HCT116 (cell line): ENCODE measurements around the gene SPATA16. TPM values are rescaled to one million over a fixed set of nuclear protein-coding genes. Genes with fewer than 3 reads are reported as not detected.

Experiments
- ATAC-seq: fragments of 200-7000 bp; cut with Tn5 transposase; 2 replicates; pipeline ENCODE4 v1.9.1; 2020; ENCODE audit warnings: mild to moderate bottlenecking, moderate library complexity
- BruUV-seq: library from RNA; stranded (reverse); fragments of 400-500 nt; replicated peaks from 2 replicates; lab custom pipeline; 2021; lab: Mats Ljungman, UMichigan
- CTCF ChIA-PET: fragments of 300-600 bp; sonication (Branson Sonifier 250); formaldehyde crosslinking; loops from one replicate; lab custom pipeline; 2021; ENCODE audit warnings: antibody characterized with exemption; lab: Charles Lee
- POLR2A ChIA-PET: fragments of 300-600, 350-600 bp; sonication (Branson Sonifier 250); formaldehyde crosslinking; loops from one replicate; lab custom pipeline; 2021; ENCODE audit warnings: antibody characterized with exemption; lab: Charles Lee
- RAD21 ChIA-PET, 2 experiments: fragments of 300-600 bp; sonication (Branson Sonifier 250); formaldehyde crosslinking; loops; one replicate each; lab custom pipeline; 2023; ENCODE audit warnings: low total read pairs in 2 of 2; ENCODE audit not compliant: uncharacterized antibody in 2 of 2, unreplicated experiment in 2 of 2, low non-redundant PET in 1 of 2; lab: Charles Lee
- DNase-seq: peaks from one replicate; pipeline ENCODE4 v3.0.0-alpha.2; 2010; ENCODE audit warnings: low read depth, low spot score
- H2AFZ ChIP-seq: fragments of 200-600 bp; shearing (Covaris generic), sonication (generic); 2 replicates; pipeline ENCODE4 v1.6.1; 2017; ENCODE audit warnings: low read depth, mixed run types, mixed read lengths, antibody characterized with exemption, low read length; ENCODE audit not compliant: poor library complexity, severe bottlenecking
- H3K27ac ChIP-seq: 2 replicates; pipeline ENCODE4 v1.5.1; 2012; ENCODE audit warnings: low read depth, low read length
- H3K27me3 ChIP-seq: fragments of 200-600 bp; sonication (generic); 2 replicates; pipeline ENCODE4 v1.6.1; 2016; ENCODE audit warnings: mixed run types, low read length, mixed read lengths; ENCODE audit not compliant: insufficient read depth
- H3K36me3 ChIP-seq, 2 experiments: fragments of 200-500 bp in 1 of 2; fragments of 200-600 bp in 1 of 2; sonication (Bioruptor generic) in 1 of 2; sonication (generic) in 1 of 2; 2 replicates each; pipeline versions ENCODE4 v1.5.1 to v1.6.1; 2014 to 2016; ENCODE audit warnings: low read length in 2 of 2, inconsistent platforms in 1 of 2, mixed read lengths in 1 of 2, mixed run types in 1 of 2; ENCODE audit not compliant: insufficient read depth in 2 of 2, control insufficient read depth in 1 of 2
- H3K4me1 ChIP-seq, 2 experiments: fragments of 200-600 bp in 1 of 2; sonication (generic) in 1 of 2; 2 replicates each; pipeline versions ENCODE4 v1.5.1 to v1.6.1; 2012 to 2017; ENCODE audit warnings: low read length in 2 of 2, inconsistent platforms in 1 of 2, mild to moderate bottlenecking in 1 of 2, mixed read lengths in 1 of 2, mixed run types in 1 of 2, moderate library complexity in 1 of 2; ENCODE audit not compliant: insufficient read depth in 2 of 2, control insufficient read depth in 1 of 2
- H3K4me2 ChIP-seq: fragments of 200-600 bp; sonication (generic); 2 replicates; pipeline ENCODE4 v1.6.1; 2017; ENCODE audit warnings: mixed run types, low read length, mixed read lengths
- H3K4me3 ChIP-seq, 2 experiments: fragments of 200-600 bp in 1 of 2; sonication (generic) in 1 of 2; replicated peaks in 1 of 2; 2 replicates each; pipeline ENCODE4 v1.5.1; 2011 to 2016; ENCODE audit warnings: low read length in 2 of 2, control low read depth in 1 of 2, low read depth in 1 of 2, mild to moderate bottlenecking in 1 of 2, mixed read lengths in 1 of 2, mixed run types in 1 of 2
- H3K79me2 ChIP-seq: fragments of 200-600 bp; sonication (generic); 2 replicates; pipeline ENCODE4 v1.6.1; 2017; ENCODE audit warnings: mild to moderate bottlenecking, mixed run types, low read length, moderate library complexity, mixed read lengths; ENCODE audit not compliant: insufficient read depth
- H3K9ac ChIP-seq: fragments of 200-600 bp; sonication (generic); 2 replicates; pipeline ENCODE4 v1.6.1; 2016; ENCODE audit warnings: low read length, mixed read lengths
- H3K9me2 ChIP-seq: fragments of 200-600 bp; sonication (generic), shearing (Covaris generic); 2 replicates; pipeline ENCODE4 v1.6.1; 2017; ENCODE audit warnings: mixed run types, mild to moderate bottlenecking, moderate library complexity; ENCODE audit not compliant: insufficient read depth
- H3K9me3 ChIP-seq, 2 experiments: fragments of 200-500 bp in 1 of 2; fragments of 200-600 bp in 1 of 2; sonication (Bioruptor generic) in 1 of 2; sonication (generic) in 1 of 2; 2 replicates each; pipeline ENCODE4 v1.6.1; 2014 to 2017; ENCODE audit warnings: low read length in 2 of 2, mixed read lengths in 2 of 2, inconsistent platforms in 1 of 2, low read depth in 1 of 2, mild to moderate bottlenecking in 1 of 2, mixed run types in 1 of 2, moderate library complexity in 1 of 2; ENCODE audit not compliant: control insufficient read depth in 1 of 2, insufficient read depth in 1 of 2
- H4K20me1 ChIP-seq: fragments of 200-600 bp; sonication (generic), shearing (Covaris generic); 2 replicates; pipeline ENCODE4 v1.6.1; 2017; ENCODE audit warnings: mixed run types, mild to moderate bottlenecking, moderate library complexity; ENCODE audit not compliant: insufficient read depth
- CEBPB ChIP-seq: IDR thresholded peaks from 2 replicates; pipeline ENCODE4 v1.6.1; 2012; ENCODE audit warnings: low read depth
- EGR1 ChIP-seq: IDR thresholded peaks from 2 replicates; pipeline ENCODE4 v1.6.1; 2012; ENCODE audit warnings: low read depth
- ELF1 ChIP-seq: IDR thresholded peaks from 2 replicates; pipeline ENCODE4 v1.6.1; 2012; ENCODE audit warnings: low read depth, borderline replicate concordance
- EZH2 ChIP-seq: fragments of 200-600 bp; sonication (generic); IDR thresholded peaks from 2 replicates; pipeline ENCODE4 v1.6.1; 2017; ENCODE audit warnings: antibody characterized with exemption, mixed run types
- EZH2phosphoT487 ChIP-seq: fragments of 200-600 bp; IDR thresholded peaks from 2 replicates; pipeline ENCODE4 v1.6.1; 2018; ENCODE audit warnings: antibody characterized with exemption, borderline replicate concordance
- JUND ChIP-seq: IDR thresholded peaks from 2 replicates; pipeline ENCODE4 v1.6.1; 2012
- POLR2A ChIP-seq: IDR thresholded peaks from 2 replicates; pipeline ENCODE4 v1.7.0; 2011; ENCODE audit warnings: borderline replicate concordance; ENCODE audit not compliant: insufficient read depth, insufficient read length; ENCODE audit errors: extremely low read depth
- RAD21 ChIP-seq: IDR thresholded peaks from 2 replicates; pipeline ENCODE4 v1.6.1; 2012; ENCODE audit warnings: low read depth, mild to moderate bottlenecking
- SIN3A ChIP-seq: IDR thresholded peaks from 2 replicates; pipeline ENCODE4 v1.6.1; 2012; ENCODE audit warnings: low read depth
- YY1 ChIP-seq: IDR thresholded peaks from 2 replicates; pipeline ENCODE4 v1.6.1; 2011; ENCODE audit warnings: low read length, low read depth, moderate library complexity, mild to moderate bottlenecking; ENCODE audit not compliant: insufficient replicate concordance; ENCODE audit errors: extremely low read depth
- ZNF274 ChIP-seq: fragments of 200-500 bp; sonication (Bioruptor generic); IDR thresholded peaks from 2 replicates; pipeline ENCODE4 v1.6.1; 2014; ENCODE audit warnings: mild to moderate bottlenecking, low read depth, low read length, inconsistent platforms
- intact Hi-C: fragments of 100-400 bp; cut with micrococcal nuclease; formaldehyde crosslinking; loops from 2 replicates; pipeline ENCODE4 v1.10.0; 2022
- total RNA-seq: library from RNA; stranded (reverse); gene quantifications from one replicate; pipeline ENCODE4 v1.2.1, GENCODE V29; 2021; ENCODE audit not compliant: unreplicated experiment
- TF ChIP-seq, protein P1 (sequence below), 3 experiments: fragments of 200-600 bp in 1 of 3; sonication (generic) in 1 of 3; IDR thresholded peaks in 2 of 3; conservative IDR thresholded peaks in 1 of 3; 2 replicates each; pipeline ENCODE4 v1.5.1; 2012 to 2017; ENCODE audit warnings: low read depth in 2 of 3, low read length in 2 of 3, antibody characterized with exemption in 1 of 3, borderline replicate concordance in 1 of 3, control low read depth in 1 of 3, mild to moderate bottlenecking in 1 of 3, mixed read lengths in 1 of 3, mixed run types in 1 of 3, moderate library complexity in 1 of 3; ENCODE audit not compliant: insufficient read depth in 1 of 3
- TF ChIP-seq, protein P2 (sequence below): IDR thresholded peaks from 2 replicates; pipeline ENCODE4 v1.6.1; 2011; ENCODE audit warnings: mild to moderate bottlenecking, low read length, moderate library complexity; ENCODE audit not compliant: insufficient replicate concordance; ENCODE audit errors: extremely low read depth
- TF ChIP-seq, protein P3 (sequence below): IDR thresholded peaks from 2 replicates; pipeline ENCODE4 v1.6.1; 2012

The SPATA16 gene
- total RNA-seq, 1 experiment from 2014 or later = not detected

DNA sequence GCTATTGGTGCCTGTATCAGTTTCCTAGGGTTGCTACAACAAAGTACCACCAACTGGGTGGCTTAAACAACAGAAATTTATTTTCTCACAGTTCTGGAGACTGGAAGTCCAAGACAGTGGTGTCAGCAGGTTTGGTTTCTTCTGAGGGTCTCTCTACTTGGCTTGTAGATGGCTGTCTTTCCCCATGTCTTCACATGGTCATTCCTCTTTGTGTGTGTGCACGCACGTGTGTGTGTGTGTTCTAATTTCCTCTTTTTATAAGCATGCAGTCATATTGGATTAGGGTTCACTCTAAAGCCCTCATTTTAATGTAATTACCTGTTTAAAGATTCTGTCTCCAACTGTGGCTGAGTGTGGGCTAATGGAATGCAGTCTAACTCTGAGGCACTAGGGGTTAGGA, 182.5 kb downstream of the SPATA16 start:
- no TSS peak for BruUV-seq
- Histone ChIP-seq H3K27ac (no peak overlapping the region), H3K4me1 (no peaks in the 10 kb centered on the region), H4K20me1 (no peaks in the 10 kb centered on the region; the same call in 1 of the 2 replicates), H3K9ac (no peak overlapping the region), H3K4me2 (no peak overlapping the region), H3K9me3 (no peaks in the 10 kb centered on the region), H3K9me2 (no peaks in the 10 kb centered on the region), H3K36me3 (no peaks in the 10 kb centered on the region), H2AFZ (no peak overlapping the region), H3K79me2 (no peaks in the 10 kb centered on the region), H3K27me3 (no peaks in the 10 kb centered on the region), H3K4me3 (no peak overlapping the region)
- TF ChIP-seq YY1 = no peak
- no peak for TF ChIP-seq JUND
- ChIA-PET POLR2A (no interaction called here), RAD21 (no interaction called here), CTCF (no interaction called here)
- no peak for ATAC-seq
- DNase-seq = no peak
- intact Hi-C loops = no loop called here

DNA sequence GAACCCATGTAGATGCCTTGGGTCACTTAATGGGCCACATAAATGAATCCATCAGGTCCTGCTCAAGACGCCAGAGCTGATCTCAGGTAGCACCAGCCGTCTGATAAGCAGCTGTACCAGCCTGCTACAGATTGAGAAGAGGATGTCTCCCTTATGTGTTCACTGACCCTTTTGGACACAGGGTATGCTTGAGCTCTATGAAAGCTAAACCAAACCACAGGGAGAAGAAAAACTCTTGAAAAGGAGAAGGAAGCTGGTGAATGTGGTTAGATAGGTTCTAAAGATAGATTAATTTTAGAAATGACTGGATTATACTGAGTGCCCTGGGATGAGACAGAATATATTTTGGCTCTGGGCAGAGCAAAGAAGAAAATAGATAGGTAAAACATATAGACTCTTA, 187.5 kb downstream of the SPATA16 start:
- H3K27ac ChIP-seq = no peak overlapping the region
- H3K36me3 ChIP-seq = no peaks in the 10 kb centered on the region
- CTCF ChIA-PET = no interaction called here
- ATAC-seq (no peak), DNase-seq (no peak)
- H3K9ac ChIP-seq = no peak overlapping the region
- H4K20me1 ChIP-seq = no peaks in the 10 kb centered on the region
- H3K4me1 ChIP-seq = no peaks in the 10 kb centered on the region
- H3K4me3 ChIP-seq = no peak overlapping the region
- no peaks in the 10 kb centered on the region for H3K9me3 ChIP-seq
- RAD21 ChIA-PET = no interaction called here
- no peak overlapping the region for H3K4me2 ChIP-seq
- H3K9me2 ChIP-seq = no peaks in the 10 kb centered on the region
- intact Hi-C loops = no loop called here
- H3K27me3 ChIP-seq = no peaks in the 10 kb centered on the region
- no TSS peak for BruUV-seq
- H2AFZ ChIP-seq = no peak overlapping the region
- POLR2A ChIA-PET = no interaction called here
- no peaks in the 10 kb centered on the region for H3K79me2 ChIP-seq
- TF ChIP-seq POLR2A (no peak), EZH2 (no peak), SIN3A (no peak), EGR1 (no peak), ZNF274 (no peak), CEBPB (no peak), ELF1 (no peak), RAD21 (no peak), EZH2phosphoT487 (no peak)
- TF ChIP-seq, protein P1, sequence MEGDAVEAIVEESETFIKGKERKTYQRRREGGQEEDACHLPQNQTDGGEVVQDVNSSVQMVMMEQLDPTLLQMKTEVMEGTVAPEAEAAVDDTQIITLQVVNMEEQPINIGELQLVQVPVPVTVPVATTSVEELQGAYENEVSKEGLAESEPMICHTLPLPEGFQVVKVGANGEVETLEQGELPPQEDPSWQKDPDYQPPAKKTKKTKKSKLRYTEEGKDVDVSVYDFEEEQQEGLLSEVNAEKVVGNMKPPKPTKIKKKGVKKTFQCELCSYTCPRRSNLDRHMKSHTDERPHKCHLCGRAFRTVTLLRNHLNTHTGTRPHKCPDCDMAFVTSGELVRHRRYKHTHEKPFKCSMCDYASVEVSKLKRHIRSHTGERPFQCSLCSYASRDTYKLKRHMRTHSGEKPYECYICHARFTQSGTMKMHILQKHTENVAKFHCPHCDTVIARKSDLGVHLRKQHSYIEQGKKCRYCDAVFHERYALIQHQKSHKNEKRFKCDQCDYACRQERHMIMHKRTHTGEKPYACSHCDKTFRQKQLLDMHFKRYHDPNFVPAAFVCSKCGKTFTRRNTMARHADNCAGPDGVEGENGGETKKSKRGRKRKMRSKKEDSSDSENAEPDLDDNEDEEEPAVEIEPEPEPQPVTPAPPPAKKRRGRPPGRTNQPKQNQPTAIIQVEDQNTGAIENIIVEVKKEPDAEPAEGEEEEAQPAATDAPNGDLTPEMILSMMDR (IDR thresholded peaks at IDR 0.05 in 2 of 3, conservative IDR thresholded peaks at IDR 0.05 in 1 of 3; ENCODE audit: borderline replicate concordance in 1 of 3, insufficient read depth in 1 of 3, low read depth in 2 of 3, low read length in 2 of 3) = no peak
- TF ChIP-seq, protein P2, sequence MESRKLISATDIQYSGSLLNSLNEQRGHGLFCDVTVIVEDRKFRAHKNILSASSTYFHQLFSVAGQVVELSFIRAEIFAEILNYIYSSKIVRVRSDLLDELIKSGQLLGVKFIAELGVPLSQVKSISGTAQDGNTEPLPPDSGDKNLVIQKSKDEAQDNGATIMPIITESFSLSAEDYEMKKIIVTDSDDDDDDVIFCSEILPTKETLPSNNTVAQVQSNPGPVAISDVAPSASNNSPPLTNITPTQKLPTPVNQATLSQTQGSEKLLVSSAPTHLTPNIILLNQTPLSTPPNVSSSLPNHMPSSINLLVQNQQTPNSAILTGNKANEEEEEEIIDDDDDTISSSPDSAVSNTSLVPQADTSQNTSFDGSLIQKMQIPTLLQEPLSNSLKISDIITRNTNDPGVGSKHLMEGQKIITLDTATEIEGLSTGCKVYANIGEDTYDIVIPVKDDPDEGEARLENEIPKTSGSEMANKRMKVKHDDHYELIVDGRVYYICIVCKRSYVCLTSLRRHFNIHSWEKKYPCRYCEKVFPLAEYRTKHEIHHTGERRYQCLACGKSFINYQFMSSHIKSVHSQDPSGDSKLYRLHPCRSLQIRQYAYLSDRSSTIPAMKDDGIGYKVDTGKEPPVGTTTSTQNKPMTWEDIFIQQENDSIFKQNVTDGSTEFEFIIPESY = no peak
- TF ChIP-seq, protein P3, sequence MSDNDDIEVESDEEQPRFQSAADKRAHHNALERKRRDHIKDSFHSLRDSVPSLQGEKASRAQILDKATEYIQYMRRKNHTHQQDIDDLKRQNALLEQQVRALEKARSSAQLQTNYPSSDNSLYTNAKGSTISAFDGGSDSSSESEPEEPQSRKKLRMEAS = no peak
